SK-N-MC (cell line): ENCODE measurements around the gene SLC4A9.

ENCODE experiments used
- EZH2 ChIP-seq: fragments of 200-600 bp; sonication (generic); IDR thresholded peaks from one replicate; pipeline ENCODE4 v1.6.1; 2017; ENCODE audit warnings: antibody characterized with exemption
- FOXP2 ChIP-seq: optimal IDR thresholded peaks from 2 replicates; pipeline ENCODE3; 2011; ENCODE audit warnings: mild to moderate bottlenecking, moderate library complexity; ENCODE audit not compliant: insufficient read depth; ENCODE audit errors: extremely low read length, control extremely low read depth
- POLR2AphosphoS5 ChIP-seq: IDR thresholded peaks from 2 replicates; pipeline ENCODE4 v1.6.1; 2012; ENCODE audit warnings: mild to moderate bottlenecking, low read depth, low read length, borderline replicate concordance

GRCh38 chr5:140372971-140373487 is 13.0 kb downstream of the SLC4A9 start:
- TF ChIP-seq POLR2AphosphoS5 (no peak), EZH2 (no peak), FOXP2 (no peak)
